CD14-positive monocyte (primary cell): Measurements from ENCODE around the gene STOX2. TPM values are rescaled to one million over a fixed set of nuclear protein-coding genes. Genes with fewer than 3 reads are reported as not detected.

Source experiments
- DNase-seq, 3 donors: peaks; one replicate each; pipeline ENCODE4 v3.0.0-alpha.2; 2011 to 2022
- H2AFZ ChIP-seq: 2 replicates; pipeline ENCODE4 v1.6.0; 2012; ENCODE audit warnings: mild to moderate bottlenecking, low read depth, low read length, inconsistent platforms; ENCODE audit not compliant: insufficient read depth, poor library complexity, severe bottlenecking
- H3K27ac ChIP-seq, 2 donors: 1 replicate in 1 of 2; 2 replicates in 1 of 2; pipeline ENCODE4 v1.5.1; 2012 to 2013; ENCODE audit warnings: low read length in 2 of 2, control low read depth in 1 of 2, inconsistent platforms in 1 of 2, low read depth in 1 of 2, mild to moderate bottlenecking in 1 of 2
- H3K27me3 ChIP-seq, 2 donors: one replicate each; pipeline versions ENCODE4 v1.6.0 to v1.6.1; 2011 to 2013; ENCODE audit warnings: low read length in 2 of 2; ENCODE audit not compliant: control insufficient read depth in 2 of 2, insufficient read depth in 2 of 2
- H3K36me3 ChIP-seq, 2 donors: replicated peaks in 1 of 2; 1 replicate in 1 of 2; 2 replicates in 1 of 2; pipeline versions ENCODE4 v1.5.1 to v1.6.1; 2012 to 2013; ENCODE audit warnings: low read length in 2 of 2, control low read depth in 1 of 2, inconsistent platforms in 1 of 2, mild to moderate bottlenecking in 1 of 2; ENCODE audit not compliant: insufficient read depth in 2 of 2, control insufficient read depth in 1 of 2
- H3K4me1 ChIP-seq, 2 donors: 1 replicate in 1 of 2; 2 replicates in 1 of 2; pipeline versions ENCODE4 v1.5.1 to v1.6.1; 2012 to 2013; ENCODE audit warnings: low read length in 2 of 2, control low read depth in 1 of 2, inconsistent platforms in 1 of 2, mild to moderate bottlenecking in 1 of 2, moderate library complexity in 1 of 2; ENCODE audit not compliant: insufficient read depth in 2 of 2, control insufficient read depth in 1 of 2
- H3K4me2 ChIP-seq: replicated peaks from 2 replicates; pipeline ENCODE3; 2012; ENCODE audit warnings: low read length, moderate library complexity, mild to moderate bottlenecking; ENCODE audit not compliant: poor library complexity, severe bottlenecking; ENCODE audit errors: extremely low read depth
- H3K4me3 ChIP-seq, 3 experiments: fragments of 200-600 bp in 1 of 3; sonication (generic) in 1 of 3; replicated peaks in 1 of 3; 1 replicate in 2 of 3; 2 replicates in 1 of 3; pipeline ENCODE4 v1.5.1; 2011 to 2013; ENCODE audit warnings: low read length in 3 of 3, mild to moderate bottlenecking in 3 of 3, control low read depth in 2 of 3, low read depth in 2 of 3, inconsistent platforms in 1 of 3, moderate library complexity in 1 of 3
- H3K79me2 ChIP-seq: 2 replicates; pipeline ENCODE4 v1.6.0; 2012; ENCODE audit warnings: mild to moderate bottlenecking, control low read depth, inconsistent platforms, low read length, moderate library complexity; ENCODE audit not compliant: insufficient read depth
- H3K9ac ChIP-seq: 2 replicates; pipeline ENCODE4 v1.6.0; 2017; ENCODE audit warnings: low read length, mild to moderate bottlenecking; ENCODE audit not compliant: insufficient read depth, poor library complexity, severe bottlenecking
- H3K9me3 ChIP-seq, 2 donors: replicated peaks in 1 of 2; 1 replicate in 1 of 2; 2 replicates in 1 of 2; pipeline versions ENCODE4 v1.5.1 to v1.6.1; 2012 to 2013; ENCODE audit warnings: low read length in 2 of 2, control low read depth in 1 of 2; ENCODE audit not compliant: control insufficient read depth in 1 of 2, insufficient read depth in 1 of 2
- H4K20me1 ChIP-seq: 2 replicates; pipeline ENCODE4 v1.6.0; 2012; ENCODE audit warnings: mild to moderate bottlenecking, low read length, control low read depth, moderate library complexity; ENCODE audit not compliant: insufficient read depth
- H3K27ac Mint-ChIP-seq, 7 donors: one replicate each; pipeline ENCODE4 v1.8.0; 2020; ENCODE audit warnings: mild to moderate bottlenecking in 7 of 7, mixed read lengths in 7 of 7, moderate library complexity in 6 of 7, inconsistent platforms in 2 of 7
- H3K27me3 Mint-ChIP-seq, 3 donors: one replicate each; pipeline ENCODE4 v1.8.0; 2021 to 2022; ENCODE audit warnings: low read depth in 3 of 3, mild to moderate bottlenecking in 3 of 3, mixed read lengths in 3 of 3, moderate library complexity in 3 of 3, inconsistent platforms in 1 of 3
- H3K36me3 Mint-ChIP-seq, 2 donors: one replicate each; pipeline ENCODE4 v1.8.0; 2020; ENCODE audit warnings: mixed read lengths in 2 of 2, inconsistent platforms in 1 of 2, mild to moderate bottlenecking in 1 of 2
- H3K4me1 Mint-ChIP-seq: one replicate; pipeline ENCODE4 v1.8.0; 2020; ENCODE audit warnings: mild to moderate bottlenecking, mixed read lengths
- H3K4me3 Mint-ChIP-seq, 2 donors: one replicate each; pipeline ENCODE4 v1.8.0; 2020; ENCODE audit warnings: mild to moderate bottlenecking in 2 of 2, mixed read lengths in 2 of 2, moderate library complexity in 1 of 2
- H3K9me3 Mint-ChIP-seq, 7 donors: one replicate each; pipeline ENCODE4 v1.8.0; 2020 to 2022; ENCODE audit warnings: mixed read lengths in 7 of 7, mild to moderate bottlenecking in 6 of 7, moderate library complexity in 6 of 7, inconsistent platforms in 2 of 7
- CTCF ChIP-seq: fragments of 200-600 bp; IDR thresholded peaks from one replicate; pipeline ENCODE4 v1.8.0; 2022; ENCODE audit warnings: antibody characterized with exemption, mild to moderate bottlenecking
- WGBS: methylation state at CpG from one replicate; pipeline ENCODE4 v1.1.5; 2013; ENCODE audit warnings: missing lambda C conversion rate; ENCODE audit not compliant: insufficient coverage; 5-methylcytosine and 5-hydroxymethylcytosine counted together
- intact Hi-C, 2 donors: fragments of 100-400 bp; cut with micrococcal nuclease; formaldehyde crosslinking; loops; one replicate each; pipeline versions ENCODE4 v1.15.0 to v1.15.1; 2023
- polyA plus RNA-seq, 3 donors: library from polyadenylated mRNA; depleted of rRNA in 1 of 3; unstranded in 2 of 3; stranded (reverse) in 1 of 3; fragments of 300-500 nt in 2 of 3; fragments of >200 nt in 1 of 3; fragmentation: Illumina TruSeq in 2 of 3; gene quantifications; 1 replicate in 2 of 3; 2 replicates in 1 of 3; pipeline ENCODE4 v1.2.3, GENCODE V29; 2012 to 2021

Gene STOX2
- polyA plus RNA-seq, 3 donors, result 0.01 TPM; not detected in 2

- H3K9ac ChIP-seq, result no peak overlapping the region
- no peaks in the 10 kb centered on the region for H3K9me3 ChIP-seq
- H3K36me3 ChIP-seq, result no peaks in the 10 kb centered on the region
- no peak overlapping the region for H3K4me3 ChIP-seq
- no peak overlapping the region for H3K4me3 Mint-ChIP-seq
- H3K9me3 Mint-ChIP-seq, result peaks cover 0 to 4% (median 0%) of the 10 kb centered on the region in 7 donors
- no peak overlapping the region for H3K27ac ChIP-seq
- no peak for DNase-seq
- peaks cover 0 to 2% of the 10 kb centered on the region in 2 donors for H3K4me1 ChIP-seq
- H3K27me3 ChIP-seq, result no peaks in the 10 kb centered on the region
- no peaks in the 10 kb centered on the region for H3K79me2 ChIP-seq
- H3K4me1 Mint-ChIP-seq, result peaks cover 13% of the 10 kb centered on the region
- H3K4me2 ChIP-seq, result no peak overlapping the region
- no peak overlapping the region for H2AFZ ChIP-seq
- no peaks in the 10 kb centered on the region for H3K36me3 Mint-ChIP-seq
- no CpG with 5 or more reads among the region's 6 CpGs for WGBS
- H3K27ac Mint-ChIP-seq, result peak overlapping the region in 1 of 7 donors; percentile 51
- no peaks in the 10 kb centered on the region for H3K27me3 Mint-ChIP-seq
- intact Hi-C loops, result no loop called here
- H4K20me1 ChIP-seq, result no peaks in the 10 kb centered on the region
- no peak for TF ChIP-seq CTCF
These were observed 30.9 kb downstream of the STOX2 start for GRCh38 chr4:183936047-183936446.

- no peak overlapping the region for H3K27ac ChIP-seq
- Mint-ChIP-seq H3K36me3 (no peaks in the 10 kb centered on the region), H3K4me1 (peaks cover 13% of the 10 kb centered on the region), H3K27ac (peak overlapping the region in 1 of 7 donors; percentile 51), H3K27me3 (no peaks in the 10 kb centered on the region), H3K9me3 (peaks cover 0 to 4% (median 0%) of the 10 kb centered on the region in 7 donors), H3K4me3 (no peak overlapping the region)
- H4K20me1 ChIP-seq, result no peaks in the 10 kb centered on the region
- no peaks in the 10 kb centered on the region for H3K27me3 ChIP-seq
- peaks cover 0 to 2% of the 10 kb centered on the region in 2 donors for H3K4me1 ChIP-seq
- H3K4me2 ChIP-seq, result no peak overlapping the region
- no peak overlapping the region for H3K4me3 ChIP-seq
- H3K79me2 ChIP-seq, result no peaks in the 10 kb centered on the region
- no peak for TF ChIP-seq CTCF
- H2AFZ ChIP-seq, result no peak overlapping the region
- no peaks in the 10 kb centered on the region for H3K9me3 ChIP-seq
- WGBS, result 96% methylated on average over 2 of the region's 3 CpGs
- no peaks in the 10 kb centered on the region for H3K36me3 ChIP-seq
- DNase-seq, result peak in 2 of 3 donors; percentile 10 to 11
- intact Hi-C loops, result no loop called here
- H3K9ac ChIP-seq, result no peak overlapping the region
These were observed 31.7 kb downstream of the STOX2 start for GRCh38 chr4:183936574-183937345.
